ENCODE results near the gene PDE7B.

Gene PDE7B

DNA sequence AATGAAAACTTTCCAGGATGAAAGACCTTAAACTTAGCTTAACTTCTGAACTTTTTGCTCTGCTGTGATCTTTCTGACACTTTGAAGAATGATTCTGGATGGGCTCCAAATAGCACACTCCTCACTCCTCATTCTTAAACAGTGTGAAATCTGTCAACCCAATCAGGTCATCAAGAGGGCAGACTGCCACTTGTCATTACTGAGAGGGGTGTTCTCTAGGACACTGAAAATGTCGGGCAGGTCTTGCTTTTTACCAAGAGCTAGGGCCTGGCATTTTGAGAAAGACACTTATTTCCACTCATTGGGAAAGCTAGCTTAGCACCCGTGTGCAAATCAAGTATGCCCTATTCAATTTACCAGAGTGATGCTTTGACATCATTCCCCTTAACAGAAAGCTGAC lies 276.4 kb downstream of the PDE7B start:
- Histone ChIP-seq H3K36me3 (ENCODE audit: insufficient read depth, low read length) (no peaks in the 10 kb centered on the region), H3K9me2 (ENCODE audit: low read depth, low read length) (no peaks in the 10 kb centered on the region), H2AFZ (ENCODE audit: low read length) (no peak overlapping the region), H4K20me1 (ENCODE audit: insufficient read depth, low read length) (no peaks in the 10 kb centered on the region), H3K9ac (ENCODE audit: low read length) (no peak overlapping the region), H3K4me1 (ENCODE audit: insufficient read depth, low read length, severe bottlenecking) (no peaks in the 10 kb centered on the region), H3K27me3 (ENCODE audit: insufficient read depth, low read length) (no peaks in the 10 kb centered on the region), H3K9me3 (ENCODE audit: low read length) (no peaks in the 10 kb centered on the region), H3F3A (ENCODE audit: insufficient read depth, low read length) (no peaks in the 10 kb centered on the region), H3K79me2 (ENCODE audit: insufficient read depth, low read length) (no peaks in the 10 kb centered on the region), H3K27ac (ENCODE audit: low read depth, low read length, poor library complexity, severe bottlenecking) (no peak overlapping the region), H3K4me2 (ENCODE audit: low read length) (no peak overlapping the region), H3K4me3 (ENCODE audit: low read depth, low read length, poor library complexity, severe bottlenecking) (no peak overlapping the region)
- TF ChIP-seq EZH2 (IDR thresholded peaks at IDR 0.05; ENCODE audit: borderline replicate concordance, low read length) = no peak
- TF ChIP-seq, protein P1, sequence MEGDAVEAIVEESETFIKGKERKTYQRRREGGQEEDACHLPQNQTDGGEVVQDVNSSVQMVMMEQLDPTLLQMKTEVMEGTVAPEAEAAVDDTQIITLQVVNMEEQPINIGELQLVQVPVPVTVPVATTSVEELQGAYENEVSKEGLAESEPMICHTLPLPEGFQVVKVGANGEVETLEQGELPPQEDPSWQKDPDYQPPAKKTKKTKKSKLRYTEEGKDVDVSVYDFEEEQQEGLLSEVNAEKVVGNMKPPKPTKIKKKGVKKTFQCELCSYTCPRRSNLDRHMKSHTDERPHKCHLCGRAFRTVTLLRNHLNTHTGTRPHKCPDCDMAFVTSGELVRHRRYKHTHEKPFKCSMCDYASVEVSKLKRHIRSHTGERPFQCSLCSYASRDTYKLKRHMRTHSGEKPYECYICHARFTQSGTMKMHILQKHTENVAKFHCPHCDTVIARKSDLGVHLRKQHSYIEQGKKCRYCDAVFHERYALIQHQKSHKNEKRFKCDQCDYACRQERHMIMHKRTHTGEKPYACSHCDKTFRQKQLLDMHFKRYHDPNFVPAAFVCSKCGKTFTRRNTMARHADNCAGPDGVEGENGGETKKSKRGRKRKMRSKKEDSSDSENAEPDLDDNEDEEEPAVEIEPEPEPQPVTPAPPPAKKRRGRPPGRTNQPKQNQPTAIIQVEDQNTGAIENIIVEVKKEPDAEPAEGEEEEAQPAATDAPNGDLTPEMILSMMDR (IDR thresholded peaks at IDR 0.05; ENCODE audit: low read length) = no peak

DNA sequence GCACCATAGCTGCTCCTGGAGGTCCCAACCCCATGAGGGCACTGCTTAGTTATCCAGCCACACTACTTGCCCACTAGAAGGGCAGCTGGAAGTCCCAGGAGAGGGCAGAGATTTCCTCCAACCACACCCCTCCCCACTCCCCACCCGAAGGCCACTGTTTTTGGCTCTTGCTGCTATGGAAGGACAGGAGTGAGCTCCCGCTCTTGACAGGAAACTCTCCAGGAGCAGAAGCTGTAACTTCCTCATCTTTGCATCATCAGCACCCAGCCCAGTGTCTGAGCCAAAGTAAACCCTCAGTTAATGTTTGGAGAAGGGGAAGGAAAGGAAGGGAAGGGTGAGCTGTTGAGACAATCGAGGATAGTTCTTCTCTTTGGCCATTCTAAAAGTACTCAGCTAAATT lies 277.9 kb downstream of the PDE7B start:
- no peaks in the 10 kb centered on the region for H3K9me3 ChIP-seq (ENCODE audit: low read length)
- H3K27ac ChIP-seq (ENCODE audit: low read depth, low read length, poor library complexity, severe bottlenecking) = no peak overlapping the region
- H3K4me1 ChIP-seq (ENCODE audit: insufficient read depth, low read length, severe bottlenecking) = no peaks in the 10 kb centered on the region
- H3K27me3 ChIP-seq (ENCODE audit: insufficient read depth, low read length) = no peaks in the 10 kb centered on the region
- no peak overlapping the region for H3K4me2 ChIP-seq (ENCODE audit: low read length)
- no peak overlapping the region for H2AFZ ChIP-seq (ENCODE audit: low read length)
- no peaks in the 10 kb centered on the region for H3K36me3 ChIP-seq (ENCODE audit: insufficient read depth, low read length)
- H3K4me3 ChIP-seq (ENCODE audit: low read depth, low read length, poor library complexity, severe bottlenecking) = no peak overlapping the region
- no peaks in the 10 kb centered on the region for H3K9me2 ChIP-seq (ENCODE audit: low read depth, low read length)
- TF ChIP-seq, protein P1 (IDR thresholded peaks at IDR 0.05; ENCODE audit: low read length) = no peak
- no peak for TF ChIP-seq EZH2 (IDR thresholded peaks at IDR 0.05; ENCODE audit: borderline replicate concordance, low read length)
- no peak overlapping the region for H3K9ac ChIP-seq (ENCODE audit: low read length)
- no peaks in the 10 kb centered on the region for H4K20me1 ChIP-seq (ENCODE audit: insufficient read depth, low read length)
- H3F3A ChIP-seq (ENCODE audit: insufficient read depth, low read length) = no peaks in the 10 kb centered on the region
- no peaks in the 10 kb centered on the region for H3K79me2 ChIP-seq (ENCODE audit: insufficient read depth, low read length)

DNA sequence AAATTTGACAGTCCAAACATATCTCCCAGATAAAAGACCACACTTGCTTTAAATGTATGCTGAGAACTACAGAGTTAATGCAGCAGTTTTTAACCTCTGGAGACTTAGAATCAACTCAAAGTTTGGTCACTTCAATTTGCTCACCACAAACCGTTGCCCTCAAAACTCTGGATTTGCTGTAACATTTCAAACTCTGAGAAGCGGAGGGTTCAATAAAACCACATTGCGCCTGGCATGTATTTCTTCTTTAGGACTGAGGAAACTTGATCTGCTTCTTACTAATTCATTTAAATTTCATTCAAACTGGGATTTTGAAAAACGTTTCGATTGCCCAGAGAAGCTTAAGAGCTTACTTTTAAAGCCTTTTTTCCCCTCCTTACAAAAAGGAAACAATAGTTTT lies 282.8 kb downstream of the PDE7B start:
- no peak overlapping the region for H3K27ac ChIP-seq (ENCODE audit: low read depth, low read length, poor library complexity, severe bottlenecking)
- H3K79me2 ChIP-seq (ENCODE audit: insufficient read depth, low read length) = no peaks in the 10 kb centered on the region
- H2AFZ ChIP-seq (ENCODE audit: low read length) = no peak overlapping the region
- no peaks in the 10 kb centered on the region for H3K9me3 ChIP-seq (ENCODE audit: low read length)
- no peak for TF ChIP-seq EZH2 (IDR thresholded peaks at IDR 0.05; ENCODE audit: borderline replicate concordance, low read length)
- TF ChIP-seq, protein P1 (IDR thresholded peaks at IDR 0.05; ENCODE audit: low read length) = no peak
- H3K4me1 ChIP-seq (ENCODE audit: insufficient read depth, low read length, severe bottlenecking) = no peaks in the 10 kb centered on the region
- no peaks in the 10 kb centered on the region for H3F3A ChIP-seq (ENCODE audit: insufficient read depth, low read length)
- H3K4me2 ChIP-seq (ENCODE audit: low read length) = no peak overlapping the region
- H4K20me1 ChIP-seq (ENCODE audit: insufficient read depth, low read length) = no peaks in the 10 kb centered on the region
- H3K9ac ChIP-seq (ENCODE audit: low read length) = no peak overlapping the region
- no peaks in the 10 kb centered on the region for H3K9me2 ChIP-seq (ENCODE audit: low read depth, low read length)
- no peaks in the 10 kb centered on the region for H3K36me3 ChIP-seq (ENCODE audit: insufficient read depth, low read length)
- no peak overlapping the region for H3K4me3 ChIP-seq (ENCODE audit: low read depth, low read length, poor library complexity, severe bottlenecking)
- H3K27me3 ChIP-seq (ENCODE audit: insufficient read depth, low read length) = no peaks in the 10 kb centered on the region

Measured in OCI-LY1 (cell line).